Aortic smooth muscle cell (primary cell): ENCODE measurements around the gene CHST11. TPM values are rescaled to one million over a fixed set of nuclear protein-coding genes. Genes with fewer than 3 reads are reported as not detected.

ENCODE experiments used
- total RNA-seq: library from RNA; depleted of rRNA; stranded (reverse); fragments of >200 nt; gene quantifications from 2 replicates; pipeline ENCODE4 v1.2.3, GENCODE V29; 2014

CHST11 gene
- total RNA-seq, result 8.3 TPM in 2 replicates

DNA sequence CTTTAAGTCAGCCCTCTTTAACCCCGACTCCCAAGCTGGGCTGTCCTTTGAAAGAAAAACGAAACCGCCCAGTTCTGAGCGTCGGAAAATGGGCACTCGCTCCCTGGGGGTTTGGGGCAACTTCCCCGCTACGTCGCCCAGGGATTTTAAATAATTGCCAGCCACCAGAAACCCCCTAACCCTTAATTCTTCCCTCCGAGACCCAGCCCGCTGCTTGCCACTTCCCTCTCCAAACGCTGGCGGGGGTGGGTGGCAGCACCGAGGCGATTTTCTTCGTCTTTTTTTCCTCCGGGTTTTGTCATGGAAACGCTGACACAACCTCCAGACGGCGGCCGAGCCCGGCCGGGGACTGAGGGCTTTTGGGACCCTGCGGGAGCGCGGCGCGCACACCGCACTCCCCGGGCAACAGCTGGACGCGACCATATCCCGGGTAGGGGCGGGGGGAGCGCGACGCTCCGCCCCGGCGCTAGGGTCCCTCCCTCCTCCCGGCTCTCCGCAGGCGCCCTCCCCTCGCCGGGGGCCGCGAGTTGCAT, at the start of gene CHST11:
Gene CHST11, plus strand, starts transcription at position 532 of the 533 bp plus-strand sequence.

Other genes with a start within 250 kb of the CHST11 start
- 367 and 454 TPM in 2 replicates for gene TXNRD1, start 241.2 kb upstream of the CHST11 start, total RNA-seq
- gene EID3, start 153.2 kb upstream of the CHST11 start, total RNA-seq, result 7.3 and 14.2 TPM in 2 replicates